CD14-positive monocyte (primary cell): ENCODE results near the gene CTXN1. TPM values are rescaled to one million over a fixed set of nuclear protein-coding genes. Genes with fewer than 3 reads are reported as not detected.

Experiments used
- DNase-seq, 3 donors: peaks; one replicate each; pipeline ENCODE4 v3.0.0-alpha.2; 2011 to 2022
- H2AFZ ChIP-seq: 2 replicates; pipeline ENCODE4 v1.6.0; 2012; ENCODE audit warnings: mild to moderate bottlenecking, low read depth, low read length, inconsistent platforms; ENCODE audit not compliant: insufficient read depth, poor library complexity, severe bottlenecking
- H3K27ac ChIP-seq, 2 donors: 1 replicate in 1 of 2; 2 replicates in 1 of 2; pipeline ENCODE4 v1.5.1; 2012 to 2013; ENCODE audit warnings: low read length in 2 of 2, control low read depth in 1 of 2, inconsistent platforms in 1 of 2, low read depth in 1 of 2, mild to moderate bottlenecking in 1 of 2
- H3K27me3 ChIP-seq, 2 donors: one replicate each; pipeline versions ENCODE4 v1.6.0 to v1.6.1; 2011 to 2013; ENCODE audit warnings: low read length in 2 of 2; ENCODE audit not compliant: control insufficient read depth in 2 of 2, insufficient read depth in 2 of 2
- H3K36me3 ChIP-seq, 2 donors: replicated peaks in 1 of 2; 1 replicate in 1 of 2; 2 replicates in 1 of 2; pipeline versions ENCODE4 v1.5.1 to v1.6.1; 2012 to 2013; ENCODE audit warnings: low read length in 2 of 2, control low read depth in 1 of 2, inconsistent platforms in 1 of 2, mild to moderate bottlenecking in 1 of 2; ENCODE audit not compliant: insufficient read depth in 2 of 2, control insufficient read depth in 1 of 2
- H3K4me1 ChIP-seq, 2 donors: 1 replicate in 1 of 2; 2 replicates in 1 of 2; pipeline versions ENCODE4 v1.5.1 to v1.6.1; 2012 to 2013; ENCODE audit warnings: low read length in 2 of 2, control low read depth in 1 of 2, inconsistent platforms in 1 of 2, mild to moderate bottlenecking in 1 of 2, moderate library complexity in 1 of 2; ENCODE audit not compliant: insufficient read depth in 2 of 2, control insufficient read depth in 1 of 2
- H3K4me2 ChIP-seq: replicated peaks from 2 replicates; pipeline ENCODE3; 2012; ENCODE audit warnings: low read length, moderate library complexity, mild to moderate bottlenecking; ENCODE audit not compliant: poor library complexity, severe bottlenecking; ENCODE audit errors: extremely low read depth
- H3K4me3 ChIP-seq, 3 experiments: fragments of 200-600 bp in 1 of 3; sonication (generic) in 1 of 3; replicated peaks in 1 of 3; 1 replicate in 2 of 3; 2 replicates in 1 of 3; pipeline ENCODE4 v1.5.1; 2011 to 2013; ENCODE audit warnings: low read length in 3 of 3, mild to moderate bottlenecking in 3 of 3, control low read depth in 2 of 3, low read depth in 2 of 3, inconsistent platforms in 1 of 3, moderate library complexity in 1 of 3
- H3K79me2 ChIP-seq: 2 replicates; pipeline ENCODE4 v1.6.0; 2012; ENCODE audit warnings: mild to moderate bottlenecking, control low read depth, inconsistent platforms, low read length, moderate library complexity; ENCODE audit not compliant: insufficient read depth
- H3K9ac ChIP-seq: 2 replicates; pipeline ENCODE4 v1.6.0; 2017; ENCODE audit warnings: low read length, mild to moderate bottlenecking; ENCODE audit not compliant: insufficient read depth, poor library complexity, severe bottlenecking
- H3K9me3 ChIP-seq, 2 donors: replicated peaks in 1 of 2; 1 replicate in 1 of 2; 2 replicates in 1 of 2; pipeline versions ENCODE4 v1.5.1 to v1.6.1; 2012 to 2013; ENCODE audit warnings: low read length in 2 of 2, control low read depth in 1 of 2; ENCODE audit not compliant: control insufficient read depth in 1 of 2, insufficient read depth in 1 of 2
- H4K20me1 ChIP-seq: 2 replicates; pipeline ENCODE4 v1.6.0; 2012; ENCODE audit warnings: mild to moderate bottlenecking, low read length, control low read depth, moderate library complexity; ENCODE audit not compliant: insufficient read depth
- H3K27ac Mint-ChIP-seq, 7 donors: one replicate each; pipeline ENCODE4 v1.8.0; 2020; ENCODE audit warnings: mild to moderate bottlenecking in 7 of 7, mixed read lengths in 7 of 7, moderate library complexity in 6 of 7, inconsistent platforms in 2 of 7
- H3K27me3 Mint-ChIP-seq, 3 donors: one replicate each; pipeline ENCODE4 v1.8.0; 2021 to 2022; ENCODE audit warnings: low read depth in 3 of 3, mild to moderate bottlenecking in 3 of 3, mixed read lengths in 3 of 3, moderate library complexity in 3 of 3, inconsistent platforms in 1 of 3
- H3K36me3 Mint-ChIP-seq, 2 donors: one replicate each; pipeline ENCODE4 v1.8.0; 2020; ENCODE audit warnings: mixed read lengths in 2 of 2, inconsistent platforms in 1 of 2, mild to moderate bottlenecking in 1 of 2
- H3K4me1 Mint-ChIP-seq: one replicate; pipeline ENCODE4 v1.8.0; 2020; ENCODE audit warnings: mild to moderate bottlenecking, mixed read lengths
- H3K4me3 Mint-ChIP-seq, 2 donors: one replicate each; pipeline ENCODE4 v1.8.0; 2020; ENCODE audit warnings: mild to moderate bottlenecking in 2 of 2, mixed read lengths in 2 of 2, moderate library complexity in 1 of 2
- H3K9me3 Mint-ChIP-seq, 7 donors: one replicate each; pipeline ENCODE4 v1.8.0; 2020 to 2022; ENCODE audit warnings: mixed read lengths in 7 of 7, mild to moderate bottlenecking in 6 of 7, moderate library complexity in 6 of 7, inconsistent platforms in 2 of 7
- CTCF ChIP-seq: fragments of 200-600 bp; IDR thresholded peaks from one replicate; pipeline ENCODE4 v1.8.0; 2022; ENCODE audit warnings: antibody characterized with exemption, mild to moderate bottlenecking
- WGBS: methylation state at CpG from one replicate; pipeline ENCODE4 v1.1.5; 2013; ENCODE audit warnings: missing lambda C conversion rate; ENCODE audit not compliant: insufficient coverage; 5-methylcytosine and 5-hydroxymethylcytosine counted together
- intact Hi-C, 2 donors: fragments of 100-400 bp; cut with micrococcal nuclease; formaldehyde crosslinking; loops; one replicate each; pipeline versions ENCODE4 v1.15.0 to v1.15.1; 2023
- polyA plus RNA-seq, 3 donors: library from polyadenylated mRNA; depleted of rRNA in 1 of 3; unstranded in 2 of 3; stranded (reverse) in 1 of 3; fragments of 300-500 nt in 2 of 3; fragments of >200 nt in 1 of 3; fragmentation: Illumina TruSeq in 2 of 3; gene quantifications; 1 replicate in 2 of 3; 2 replicates in 1 of 3; pipeline ENCODE4 v1.2.3, GENCODE V29; 2012 to 2021

Gene CTXN1
- polyA plus RNA-seq, 3 donors = not detected

DNA sequence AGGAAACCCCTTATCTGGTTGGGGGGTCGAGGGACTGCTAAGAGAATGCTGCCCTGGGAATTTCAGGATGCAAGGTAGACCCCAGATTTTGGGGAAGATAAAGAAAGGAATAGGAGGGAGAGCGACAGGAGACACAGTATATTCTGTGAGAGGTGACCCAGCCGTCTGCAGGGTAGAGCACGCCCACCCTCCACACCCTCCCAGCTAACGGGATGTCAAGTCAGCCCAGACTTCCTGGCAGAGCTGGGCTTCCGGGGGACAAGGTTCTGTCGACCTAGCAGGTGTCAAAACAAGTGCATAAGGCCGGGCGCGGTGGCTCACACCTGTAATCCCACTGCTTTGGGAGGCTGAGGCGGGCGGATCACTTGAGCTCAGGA, 51.0 kb downstream of the CTXN1 start:
- peaks cover 23 to 43% of the 10 kb centered on the region in 2 donors for H3K27me3 ChIP-seq
- Mint-ChIP-seq H3K27ac (no peak overlapping the region), H3K4me1 (peaks cover 18% of the 10 kb centered on the region), H3K27me3 (peaks cover 46 to 64% (median 61%) of the 10 kb centered on the region in 3 donors), H3K4me3 (peak overlapping the region in 1 of 2 donors; percentile 72), H3K36me3 (peaks cover 0 to 4% of the 10 kb centered on the region in 2 donors), H3K9me3 (peaks cover 3 to 37% (median 12%) of the 10 kb centered on the region in 7 donors)
- H3K4me3 ChIP-seq = no peak overlapping the region
- H3K9me3 ChIP-seq = peaks cover 3 to 14% of the 10 kb centered on the region in 2 donors
- no peaks in the 10 kb centered on the region for H4K20me1 ChIP-seq
- intact Hi-C loops = loop anchor here in 1 of 2 donors (5.0 kb wide), 1 partner anchor 47 kb away; the partner anchor contains the start of gene SNAPC2
- no peak for TF ChIP-seq CTCF
- peaks cover 23 to 32% of the 10 kb centered on the region in 2 donors for H3K4me1 ChIP-seq
- no peak overlapping the region for H2AFZ ChIP-seq
- 19% methylated on average over 8 of the region's 12 CpGs for WGBS
- H3K27ac ChIP-seq = no peak overlapping the region
- no peaks in the 10 kb centered on the region for H3K36me3 ChIP-seq
- H3K79me2 ChIP-seq = no peaks in the 10 kb centered on the region
- DNase-seq = no peak
- H3K9ac ChIP-seq = no peak overlapping the region
- no peak overlapping the region for H3K4me2 ChIP-seq

Other genes starting within 250 kb of the CTXN1 start
- 100 to 1,000 TPM in 2 of 3 donors, 10 to 100 TPM in 1; 79.4 to 122 (median 104) TPM for gene MCEMP1, start 249.0 kb downstream of the CTXN1 start, polyA plus RNA-seq
- 100 to 1,000 TPM; 126 to 449 (median 414) TPM for gene TRAPPC5, start 245.3 kb downstream of the CTXN1 start, polyA plus RNA-seq
- gene FCER2, start 224.0 kb downstream of the CTXN1 start, polyA plus RNA-seq = 1 to 10 TPM; 1.1 to 4.1 (median 2.1) TPM
- gene CLEC4G, start 194.0 kb downstream of the CTXN1 start, polyA plus RNA-seq = 1 to 10 TPM; 4.7 to 7.9 (median 7.1) TPM
- 1 to 10 TPM; 1.1 to 2.1 (median 1.8) TPM for gene CD209, start 178.6 kb downstream of the CTXN1 start, polyA plus RNA-seq
- gene CLEC4M, start 162.9 kb downstream of the CTXN1 start, polyA plus RNA-seq = not detected
- gene EVI5L, start 95.9 kb downstream of the CTXN1 start, polyA plus RNA-seq = 1 to 10 TPM in 2 of 3 donors, under 1 TPM in 1; 0.76 to 5.7 (median 1.3) TPM
- gene PRR36, start 51.7 kb downstream of the CTXN1 start, polyA plus RNA-seq = not detected
- not detected for gene LRRC8E, start 37.6 kb downstream of the CTXN1 start, polyA plus RNA-seq
- gene MAP2K7, start 22.3 kb downstream of the CTXN1 start, polyA plus RNA-seq = 10 to 100 TPM in 1 of 3 donors, 1 to 10 TPM in 1, under 1 TPM in 1; 0.92 to 39.5 (median 1.5) TPM
- gene TGFBR3L, start 11.3 kb downstream of the CTXN1 start, polyA plus RNA-seq = not detected
- 10 to 100 TPM; 15.7 to 27.5 (median 18.3) TPM for gene SNAPC2, start 5.8 kb downstream of the CTXN1 start, polyA plus RNA-seq
- 10 to 100 TPM in 2 of 3 donors, 1 to 10 TPM in 1; 9.5 to 33.2 (median 10.4) TPM for gene TIMM44, start 17.5 kb upstream of the CTXN1 start, polyA plus RNA-seq
- gene ELAVL1, start 79.5 kb upstream of the CTXN1 start, polyA plus RNA-seq = 10 to 100 TPM; 25.1 to 31.1 (median 30.7) TPM
- not detected for gene CCL25, start 126.6 kb upstream of the CTXN1 start, polyA plus RNA-seq
- not detected for gene FBN3, start 223.5 kb upstream of the CTXN1 start, polyA plus RNA-seq